Smooth muscle cell of the brain vasculature (primary cell): ENCODE results near the gene PNLIP.

ENCODE experiments used
- DNase-seq: peaks from one replicate; pipeline ENCODE4 v3.0.0-alpha.2; 2012; ENCODE audit warnings: low read depth, low spot score

Gene PNLIP

GRCh38 chr10:116574797-116575196 is 29.1 kb downstream of the PNLIP start:
- DNase-seq = no peak

- no peak for DNase-seq
Measured at GRCh38 chr10:116587878-116588591, 42.3 kb downstream of the PNLIP start.

- DNase-seq = no peak
Measured at GRCh38 chr10:116588995-116589394, 43.3 kb downstream of the PNLIP start.

DNA sequence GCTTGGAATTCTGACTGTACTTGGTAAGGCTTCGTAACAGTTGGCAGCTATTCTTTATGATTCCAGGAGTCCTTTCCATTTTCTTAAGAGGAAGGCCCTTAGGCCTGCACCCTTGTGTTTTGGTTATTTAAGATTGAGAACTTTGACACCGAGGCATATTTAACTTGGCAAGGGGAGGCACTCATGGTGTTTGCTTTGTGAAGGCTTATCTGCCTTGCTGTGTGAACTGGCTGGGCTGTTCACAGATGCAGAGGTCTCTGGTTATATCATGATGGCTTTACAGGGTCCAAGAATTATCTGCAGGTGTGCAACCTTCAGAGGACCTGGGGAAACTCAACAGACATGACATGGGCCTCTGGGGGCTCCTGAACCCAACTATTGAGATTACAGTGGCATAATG is 44.2 kb downstream of the PNLIP start:
- DNase-seq = no peak

DNA sequence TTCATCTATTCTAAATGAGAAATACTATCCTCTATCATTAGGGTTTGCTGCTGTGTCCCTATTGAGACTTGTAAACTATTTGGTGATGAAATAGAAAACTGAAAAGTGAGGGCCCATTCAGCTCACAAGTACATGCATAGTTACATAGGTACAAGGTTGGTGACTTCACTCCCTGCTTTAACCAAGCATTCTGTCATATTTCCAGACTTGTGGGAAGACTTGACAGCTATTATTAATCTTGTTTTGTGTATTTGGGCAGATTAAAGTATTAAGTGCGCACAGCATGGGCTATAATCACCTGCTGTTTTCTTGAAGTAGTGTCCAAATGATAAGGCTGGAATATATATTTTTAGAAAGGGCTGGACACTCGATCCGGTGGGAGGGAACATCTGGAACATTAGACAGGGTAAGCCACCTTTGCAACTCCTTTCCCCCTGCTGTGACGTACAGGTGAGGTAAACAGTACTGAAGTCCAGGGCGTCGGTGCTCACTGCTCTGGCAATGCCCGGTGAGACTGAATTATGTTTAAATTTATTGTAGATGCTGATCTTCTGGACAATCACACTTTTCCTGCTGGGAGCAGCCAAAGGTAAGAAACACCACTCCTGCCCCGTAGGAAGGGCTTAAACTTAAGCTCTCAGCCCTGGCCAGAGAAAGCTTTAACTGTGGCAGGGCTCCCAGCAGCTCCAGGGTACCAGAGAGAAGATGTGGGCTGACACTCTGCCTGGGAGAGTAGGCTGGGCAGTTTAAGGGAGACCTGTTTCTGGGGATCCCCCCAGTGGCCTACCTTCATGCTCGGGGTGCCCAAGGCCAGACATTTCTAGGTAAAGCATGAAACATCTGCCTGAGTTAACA is 45.1 kb downstream of the PNLIP start, which contains the start of gene PNLIPRP1:
Gene PNLIPRP1, plus strand, starts transcription at position 370 of the 855 bp plus-strand sequence. Its CDS starts 171 bp downstream, at position 541.
- no peak for DNase-seq

- DNase-seq = no peak
Measured at GRCh38 chr10:116593139-116593740, 47.5 kb downstream of the PNLIP start.

DNA sequence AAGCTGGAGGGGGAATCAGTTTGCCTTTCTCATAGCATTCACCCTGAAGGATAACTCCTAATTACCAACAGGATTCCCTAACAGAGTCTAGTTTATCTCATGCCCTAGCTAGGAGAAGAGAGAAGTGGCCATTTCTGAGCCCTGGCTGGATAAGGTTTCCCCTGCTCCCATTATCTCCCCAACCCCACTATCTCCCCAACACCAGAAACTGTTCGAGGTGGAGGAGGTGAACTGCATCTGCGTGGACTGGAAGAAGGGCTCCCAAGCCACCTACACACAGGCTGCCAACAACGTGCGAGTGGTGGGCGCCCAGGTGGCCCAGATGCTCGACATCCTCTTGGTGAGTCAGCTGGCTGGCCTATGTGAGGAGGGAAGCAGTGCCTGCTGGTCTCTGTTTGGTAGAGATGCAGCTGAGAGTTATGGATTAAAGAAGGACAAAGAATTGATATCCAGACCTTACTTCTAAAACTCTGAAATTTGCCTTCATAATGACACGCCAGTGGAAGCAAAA is 48.8 kb downstream of the PNLIP start:
- DNase-seq = no peak

GRCh38 chr10:116596062-116596461 is 50.3 kb downstream of the PNLIP start:
- DNase-seq = no peak

DNA sequence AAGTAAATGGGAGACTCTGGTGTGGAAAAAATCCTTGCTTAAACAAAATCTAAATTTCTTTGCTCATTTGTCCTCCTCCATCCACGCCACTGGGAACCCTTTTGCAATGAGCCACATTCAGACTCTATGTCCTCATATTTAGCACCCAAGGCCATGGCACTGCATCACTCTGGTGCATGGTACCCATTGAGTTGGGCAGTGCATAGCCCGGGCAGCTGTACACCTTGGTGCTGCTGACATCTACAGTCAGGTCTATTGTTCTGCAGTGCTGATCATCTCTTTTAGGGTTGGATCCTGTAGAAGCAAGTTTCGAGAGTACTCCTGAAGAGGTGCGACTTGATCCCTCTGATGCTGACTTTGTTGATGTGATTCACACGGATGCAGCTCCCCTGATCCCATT is 51.8 kb downstream of the PNLIP start:
- no peak for DNase-seq

GRCh38 chr10:116598329-116598728 is 52.6 kb downstream of the PNLIP start:
- DNase-seq = no peak

- no peak for DNase-seq
Measured at GRCh38 chr10:116599991-116600390, 54.3 kb downstream of the PNLIP start.

DNA sequence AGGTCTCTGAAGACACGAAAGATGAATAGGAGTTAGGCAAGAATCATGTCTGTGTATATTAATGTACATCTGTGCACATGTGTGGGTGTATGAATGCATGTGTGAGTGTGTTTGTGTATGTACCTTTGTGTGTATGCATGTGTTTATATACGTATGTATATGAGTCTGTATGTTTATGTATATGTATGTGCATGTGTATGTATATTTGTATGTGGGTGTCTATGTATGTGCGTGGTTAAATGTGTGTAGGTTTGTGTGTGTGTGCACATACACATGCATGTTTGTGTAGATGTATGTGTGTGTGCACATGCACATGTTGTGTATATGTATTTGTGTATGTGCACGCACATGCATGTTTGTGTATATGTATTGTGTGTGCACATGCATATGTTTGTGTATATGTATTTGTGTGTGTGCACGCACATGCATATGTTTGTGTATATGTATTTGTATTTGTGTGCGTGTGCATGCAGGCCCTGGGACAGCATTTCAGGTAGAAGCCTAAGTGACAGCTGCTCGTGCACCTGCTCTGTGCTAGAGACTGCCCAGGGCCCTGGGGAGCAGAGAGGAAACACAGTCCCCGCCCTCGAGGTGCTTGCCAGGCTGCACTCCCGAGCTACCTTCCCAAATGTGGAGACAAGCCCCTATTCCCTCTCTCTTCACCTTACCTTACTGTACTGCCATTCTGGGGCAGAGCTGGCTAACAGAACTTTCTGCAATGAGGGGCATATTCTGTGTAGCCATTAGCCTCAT is 57.1 kb downstream of the PNLIP start:
- no peak for DNase-seq

- DNase-seq = no peak
Measured at GRCh38 chr10:116606061-116606483, 60.3 kb downstream of the PNLIP start.

DNA sequence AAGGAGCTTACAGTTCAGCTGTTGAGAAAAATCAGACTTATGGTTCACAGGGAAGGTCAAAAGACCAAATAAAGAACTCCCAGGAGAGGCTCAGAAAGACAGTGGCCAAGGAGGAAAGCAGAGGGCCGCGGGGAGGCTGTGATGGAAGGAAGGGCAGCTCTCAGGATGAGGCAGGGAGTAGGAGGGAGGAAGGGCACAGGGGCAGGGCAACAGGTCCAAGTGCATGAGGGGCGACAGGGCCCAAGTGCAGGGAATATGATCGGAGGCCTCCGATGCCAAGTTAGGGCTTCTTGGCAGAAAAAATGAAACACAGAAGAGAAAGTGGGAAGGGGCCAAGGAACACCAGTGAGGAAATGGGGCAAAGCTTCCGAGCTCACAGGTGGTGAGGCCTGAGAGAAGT is 61.6 kb downstream of the PNLIP start:
- no peak for DNase-seq

- no peak for DNase-seq
Measured at GRCh38 chr10:116608686-116609594, 63.2 kb downstream of the PNLIP start.

DNA sequence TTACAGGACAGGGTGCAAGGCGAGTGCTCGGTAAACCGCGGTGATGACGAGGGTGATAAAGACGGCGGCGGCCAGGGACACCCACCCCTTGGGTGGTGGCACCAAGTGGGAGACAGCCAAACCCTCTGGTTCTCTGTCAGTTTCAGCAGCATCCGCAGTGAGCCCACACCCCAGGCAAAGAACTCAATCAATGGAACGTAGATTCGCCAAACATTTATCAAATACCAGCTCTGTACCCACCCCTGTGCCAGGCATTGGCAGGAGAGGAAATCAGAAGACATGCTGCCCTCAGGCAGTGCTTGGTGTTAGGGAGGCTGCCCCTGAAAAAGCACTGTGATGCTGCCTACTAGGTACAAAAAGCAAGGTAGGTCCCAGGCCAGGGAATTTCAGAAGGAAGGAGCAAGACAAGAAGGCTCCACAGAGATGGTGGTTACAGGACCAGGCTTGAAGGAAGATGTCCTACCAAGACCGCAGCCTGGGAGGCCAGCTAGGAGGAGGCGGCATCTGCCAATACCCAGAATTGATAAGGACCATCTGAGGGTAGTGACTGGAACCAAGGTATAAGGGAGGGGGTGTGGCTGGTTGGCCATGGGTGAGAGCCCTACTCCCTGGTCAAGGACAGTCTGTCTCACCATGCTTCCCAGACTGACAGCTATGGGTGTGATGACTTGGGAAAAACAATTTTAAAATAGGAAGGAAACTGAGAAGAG is 64.9 kb downstream of the PNLIP start:
- DNase-seq = no peak

DNA sequence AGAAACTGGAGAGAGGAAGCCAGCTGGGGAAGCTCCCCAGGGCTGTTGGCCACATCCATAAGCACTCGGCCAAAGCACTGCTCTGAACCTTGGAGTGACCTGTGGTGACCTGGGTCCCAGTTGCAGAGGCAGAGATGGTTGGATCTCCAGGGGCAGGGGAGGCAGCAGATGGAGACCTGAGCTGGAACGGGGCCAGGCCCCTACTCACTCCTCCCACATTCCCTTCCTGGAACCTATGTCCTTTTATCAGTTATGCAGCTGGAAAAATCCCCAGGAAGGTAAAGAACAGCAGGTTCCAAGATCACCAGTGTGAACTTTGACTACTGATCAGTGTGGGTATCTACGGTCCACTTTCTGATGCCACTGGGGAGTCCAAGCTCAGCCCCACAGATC is 65.4 kb downstream of the PNLIP start:
- no peak for DNase-seq

DNA sequence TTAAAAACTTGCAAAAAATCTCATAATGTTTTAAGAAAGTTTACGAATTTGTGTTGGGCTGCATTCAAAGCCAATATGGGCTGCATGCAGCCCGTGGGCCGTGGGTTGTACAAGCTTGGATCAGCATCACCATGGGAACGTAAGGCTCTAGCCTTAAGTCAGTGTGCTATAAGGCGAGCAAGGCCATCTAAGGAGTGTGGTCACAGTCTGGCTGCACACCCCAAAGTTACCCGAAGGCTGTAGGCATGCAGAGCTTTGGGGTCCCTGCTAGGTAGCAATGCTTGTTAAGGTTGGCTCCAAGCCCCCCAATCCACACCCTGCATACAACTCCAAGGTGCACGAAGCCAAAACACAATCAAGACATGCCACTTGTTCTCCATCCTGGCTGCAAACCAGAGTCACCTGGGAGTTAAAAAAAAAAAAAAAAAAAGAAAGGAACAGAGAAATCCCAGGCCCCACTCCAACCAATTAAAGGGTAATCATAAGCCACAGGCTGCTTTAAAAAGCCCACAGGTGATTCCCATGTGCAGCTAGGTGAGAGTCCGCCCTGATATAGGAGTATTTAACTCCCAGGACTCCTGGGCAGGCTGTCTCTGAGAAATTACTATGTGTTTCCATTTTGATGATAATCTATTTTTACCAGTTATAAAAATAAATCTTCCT is 66.5 kb downstream of the PNLIP start:
- DNase-seq = no peak

- no peak for DNase-seq
Measured at GRCh38 chr10:116613471-116613870, 67.7 kb downstream of the PNLIP start.
